ENCODE measurements around the gene NEUROD6.

DNA sequence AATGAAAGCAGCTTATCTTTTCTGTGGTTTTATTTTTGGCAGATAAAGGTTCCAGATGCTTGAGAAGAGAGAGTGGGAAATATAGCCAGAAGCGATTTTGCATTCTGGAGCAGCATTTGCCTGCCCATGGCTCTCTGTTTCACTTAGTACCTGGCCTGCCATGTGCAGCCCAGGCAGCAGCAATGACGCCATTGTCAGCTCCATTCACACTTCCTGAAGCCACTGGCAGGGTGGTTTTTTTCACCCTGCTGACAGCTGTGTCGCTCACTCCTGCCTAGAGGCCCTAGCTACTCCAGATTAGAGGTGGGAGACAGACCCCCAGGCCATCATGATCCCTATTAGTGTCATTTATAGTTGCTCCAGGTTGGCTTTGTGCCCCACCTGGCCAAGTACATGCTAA is 30.1 kb upstream of the NEUROD6 start:
- TF ChIP-seq, protein P1, sequence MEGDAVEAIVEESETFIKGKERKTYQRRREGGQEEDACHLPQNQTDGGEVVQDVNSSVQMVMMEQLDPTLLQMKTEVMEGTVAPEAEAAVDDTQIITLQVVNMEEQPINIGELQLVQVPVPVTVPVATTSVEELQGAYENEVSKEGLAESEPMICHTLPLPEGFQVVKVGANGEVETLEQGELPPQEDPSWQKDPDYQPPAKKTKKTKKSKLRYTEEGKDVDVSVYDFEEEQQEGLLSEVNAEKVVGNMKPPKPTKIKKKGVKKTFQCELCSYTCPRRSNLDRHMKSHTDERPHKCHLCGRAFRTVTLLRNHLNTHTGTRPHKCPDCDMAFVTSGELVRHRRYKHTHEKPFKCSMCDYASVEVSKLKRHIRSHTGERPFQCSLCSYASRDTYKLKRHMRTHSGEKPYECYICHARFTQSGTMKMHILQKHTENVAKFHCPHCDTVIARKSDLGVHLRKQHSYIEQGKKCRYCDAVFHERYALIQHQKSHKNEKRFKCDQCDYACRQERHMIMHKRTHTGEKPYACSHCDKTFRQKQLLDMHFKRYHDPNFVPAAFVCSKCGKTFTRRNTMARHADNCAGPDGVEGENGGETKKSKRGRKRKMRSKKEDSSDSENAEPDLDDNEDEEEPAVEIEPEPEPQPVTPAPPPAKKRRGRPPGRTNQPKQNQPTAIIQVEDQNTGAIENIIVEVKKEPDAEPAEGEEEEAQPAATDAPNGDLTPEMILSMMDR (IDR thresholded peaks at IDR 0.05) = no peak
- TF ChIP-seq POLR2A (IDR thresholded peaks at IDR 0.05) = no peak

Measured in testis (tissue), 2 donors.